OCI-LY7 (cell line): ENCODE measurements around the gene SCN5A.

Experiments used
- CTCF ChIP-seq: fragments of 200-600 bp; sonication (generic); conservative IDR thresholded peaks from 2 replicates; pipeline ENCODE4 v1.5.1; 2014; ENCODE audit warnings: mild to moderate bottlenecking, antibody characterized with exemption, low read length, moderate library complexity, mixed read lengths
- EZH2phosphoT487 ChIP-seq: fragments of 200-600 bp; sonication (generic); IDR thresholded peaks from 2 replicates; pipeline ENCODE4 v1.6.1; 2018; ENCODE audit warnings: low read depth, borderline replicate concordance, mild to moderate bottlenecking, mixed run types, antibody characterized with exemption, low read length, moderate library complexity, mixed read lengths

GRCh38 chr3:38585791-38586420 is 63.6 kb downstream of the SCN5A start:
- TF ChIP-seq CTCF = no peak
- TF ChIP-seq EZH2phosphoT487 = no peak
